ENCODE measurements around the gene ARSA. TPM values are rescaled to one million over a fixed set of nuclear protein-coding genes. Genes with fewer than 3 reads are reported as not detected.
"Not testable (repeated sequence)": the region's sequence is repeated elsewhere in the genome, so short reads cannot be mapped to it uniquely, and the experiment has no call there.

ARSA gene
- total RNA-seq, 1 experiment from 2014 or later, result 43.8 TPM

GRCh38 chr22:50653256-50653655 is 25.3 kb upstream of the ARSA start:
- no peak for TF ChIP-seq SIN3A (IDR thresholded peaks at IDR 0.05; ENCODE audit: borderline replicate concordance, insufficient read depth, low read depth, low read length)
- no peak for TF ChIP-seq POLR2AphosphoS5 (IDR thresholded peaks at IDR 0.05; ENCODE audit: low read depth, low read length)
- in situ Hi-C loops (cut with HindIII; ENCODE audit: low pct_unique_long_range_greater_than_20kb, low sequenced_read_pairs), result no loop called here
- intact Hi-C loops (cut with micrococcal nuclease; ENCODE audit: unreplicated experiment), result no loop called here
- no peak for ATAC-seq
- H3K36me3 ChIP-seq (ENCODE audit: control insufficient read depth, insufficient read depth, low read length), result no peaks in the 10 kb centered on the region
- H3K9me3 ChIP-seq (ENCODE audit: control insufficient read depth, insufficient read depth, low read depth, low read length), result no peaks in the 10 kb centered on the region
- H3K27ac ChIP-seq (ENCODE audit: low read length), result no peak overlapping the region
- CTCF ChIA-PET, result no interaction called here
- no peaks in the 10 kb centered on the region for H3K27me3 ChIP-seq (ENCODE audit: control insufficient read depth, insufficient read depth, low read length)
- H3K4me1 ChIP-seq (ENCODE audit: control insufficient read depth, insufficient read depth, low read length), result no peaks in the 10 kb centered on the region
- no peak overlapping the region for H3K4me3 ChIP-seq (ENCODE audit: low read depth in 2 of 2, low read length in 2 of 2)
- POLR2A ChIA-PET, result no interaction called here
- no TSS peak for BruUV-seq (replicated peaks)
- no peak for DNase-seq (ENCODE audit: low read depth, low spot score)

DNA sequence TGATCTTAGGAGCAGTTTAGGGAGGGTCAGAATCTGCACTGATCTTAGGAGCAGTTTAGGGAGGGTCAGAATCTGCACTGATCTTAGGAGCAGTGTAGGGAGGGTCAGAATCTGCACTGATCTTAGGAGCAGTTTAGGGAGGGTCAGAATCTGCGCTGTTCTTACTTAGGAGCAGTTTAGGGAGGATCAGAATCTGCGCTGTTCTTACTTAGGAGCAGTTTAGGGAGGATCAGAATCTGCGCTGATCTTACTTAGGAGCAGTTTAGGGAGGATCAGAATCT is 15.8 kb upstream of the ARSA start:
- H3K4me3 ChIP-seq (ENCODE audit: low read depth in 2 of 2, low read length in 2 of 2); H3K27ac ChIP-seq (ENCODE audit: low read length); CTCF ChIA-PET; ATAC-seq; H3K4me1 ChIP-seq (ENCODE audit: control insufficient read depth, insufficient read depth, low read length); DNase-seq (ENCODE audit: low read depth, low spot score); H3K27me3 ChIP-seq (ENCODE audit: control insufficient read depth, insufficient read depth, low read length); intact Hi-C loops (cut with micrococcal nuclease; ENCODE audit: unreplicated experiment); POLR2A ChIA-PET; in situ Hi-C loops (cut with HindIII; ENCODE audit: low pct_unique_long_range_greater_than_20kb, low sequenced_read_pairs); H3K9me3 ChIP-seq (ENCODE audit: control insufficient read depth, insufficient read depth, low read depth, low read length); BruUV-seq (replicated peaks); H3K36me3 ChIP-seq (ENCODE audit: control insufficient read depth, insufficient read depth, low read length): not testable (repeated sequence)

DNA sequence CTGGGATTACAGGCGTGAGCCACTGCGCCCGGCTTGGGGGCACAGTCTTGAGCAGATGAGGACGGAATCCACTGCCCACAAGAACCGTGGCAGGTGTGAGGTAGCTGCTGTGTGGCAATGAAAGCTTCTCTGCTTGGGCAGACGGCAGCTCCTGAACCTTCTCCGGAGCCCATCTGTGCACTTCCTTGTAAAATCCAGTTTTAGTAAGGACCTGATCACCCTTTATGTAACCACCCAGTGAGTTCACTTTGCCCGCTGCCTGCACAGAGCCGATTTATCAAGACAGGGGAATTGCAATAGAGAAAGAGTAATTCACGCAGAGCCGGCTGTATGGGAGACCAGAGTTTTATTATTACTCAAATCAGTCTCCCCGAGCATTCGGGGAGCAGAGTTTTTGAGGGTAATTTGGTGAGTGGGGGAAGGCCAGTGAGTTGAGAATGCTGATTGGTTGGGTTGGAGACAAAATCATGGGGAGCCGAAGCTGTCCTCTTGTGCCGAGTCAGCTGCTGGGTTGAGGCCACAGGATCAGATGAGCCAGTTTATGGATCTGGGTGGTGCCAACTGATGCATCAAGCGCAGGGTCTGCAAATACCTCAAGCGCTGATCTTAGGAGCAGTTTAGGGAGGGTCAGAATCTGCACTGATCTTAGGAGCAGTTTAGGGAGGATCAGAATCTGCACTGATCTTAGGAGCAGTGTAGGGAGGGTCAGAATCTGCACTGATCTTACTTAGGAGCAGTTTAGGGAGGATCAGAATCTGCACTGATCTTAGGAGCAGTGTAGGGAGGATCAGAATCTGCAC is 15.3 kb upstream of the ARSA start:
- H3K36me3 ChIP-seq (ENCODE audit: control insufficient read depth, insufficient read depth, low read length); POLR2A ChIA-PET; H3K9me3 ChIP-seq (ENCODE audit: control insufficient read depth, insufficient read depth, low read depth, low read length); intact Hi-C loops (cut with micrococcal nuclease; ENCODE audit: unreplicated experiment); DNase-seq (ENCODE audit: low read depth, low spot score); H3K4me3 ChIP-seq (ENCODE audit: low read depth in 2 of 2, low read length in 2 of 2); in situ Hi-C loops (cut with HindIII; ENCODE audit: low pct_unique_long_range_greater_than_20kb, low sequenced_read_pairs); CTCF ChIA-PET; BruUV-seq (replicated peaks); ATAC-seq; H3K27ac ChIP-seq (ENCODE audit: low read length); H3K4me1 ChIP-seq (ENCODE audit: control insufficient read depth, insufficient read depth, low read length); H3K27me3 ChIP-seq (ENCODE audit: control insufficient read depth, insufficient read depth, low read length): not testable (repeated sequence)

DNA sequence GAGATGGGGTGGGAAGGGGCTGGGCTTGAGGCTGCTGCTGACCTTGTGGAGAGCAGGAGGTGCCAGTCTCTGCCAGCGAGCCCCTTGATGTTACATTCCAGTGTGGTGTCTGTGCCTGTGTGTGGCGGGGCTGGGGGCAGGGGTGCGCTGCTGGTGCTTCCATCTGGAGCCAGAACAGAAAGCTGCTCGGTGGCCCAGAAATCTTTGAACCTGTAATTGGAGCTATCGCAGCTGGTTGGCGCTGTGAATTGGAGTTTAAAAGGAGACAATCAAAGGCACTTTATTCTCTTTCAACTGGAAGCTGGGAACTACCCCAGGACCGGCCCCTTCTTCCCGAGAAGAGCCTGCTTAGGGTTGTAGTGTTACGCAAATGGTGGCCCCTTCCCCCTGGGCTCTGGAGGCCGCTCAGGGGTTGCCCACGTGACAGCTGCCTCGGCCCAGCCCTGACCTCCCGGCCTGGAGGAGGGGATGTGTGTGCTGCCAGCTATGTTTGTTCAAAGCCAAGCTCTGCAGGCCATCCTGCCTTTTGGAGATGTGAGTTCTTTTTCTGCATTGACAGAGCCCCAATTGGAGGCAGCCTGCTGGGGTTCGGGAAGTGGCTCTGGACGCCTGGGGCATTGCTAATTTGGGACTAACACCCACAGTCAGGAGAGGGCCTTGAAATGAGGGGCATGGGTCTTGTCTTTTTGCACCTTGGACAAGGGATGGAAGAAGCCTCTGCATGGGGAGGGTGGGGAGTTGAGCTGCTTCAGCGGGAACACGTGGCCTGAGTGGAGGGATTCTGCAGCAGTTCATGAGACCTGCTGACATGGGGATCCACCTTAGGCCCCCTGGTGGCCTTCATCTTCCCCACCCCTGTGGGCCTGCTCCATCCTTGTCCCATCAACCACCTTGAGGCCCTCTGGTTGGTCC is 14.0 kb upstream of the ARSA start:
- Histone ChIP-seq H3K27ac (ENCODE audit: low read length) (no peak overlapping the region), H3K27me3 (ENCODE audit: control insufficient read depth, insufficient read depth, low read length) (peaks cover 2% of the 10 kb centered on the region), H3K9me3 (ENCODE audit: control insufficient read depth, insufficient read depth, low read depth, low read length) (no peaks in the 10 kb centered on the region), H3K36me3 (ENCODE audit: control insufficient read depth, insufficient read depth, low read length) (no peaks in the 10 kb centered on the region), H3K4me1 (ENCODE audit: control insufficient read depth, insufficient read depth, low read length) (no peaks in the 10 kb centered on the region), H3K4me3 (ENCODE audit: low read depth in 2 of 2, low read length in 2 of 2) (no peak overlapping the region)
- TF ChIP-seq CTCF (IDR thresholded peaks at IDR 0.05) (no peak), TCF7L2 (IDR thresholded peaks at IDR 0.05; ENCODE audit: low read depth, low read length) (no peak), POLR2AphosphoS5 (IDR thresholded peaks at IDR 0.05; ENCODE audit: low read depth, low read length) (no peak), SIN3A (IDR thresholded peaks at IDR 0.05; ENCODE audit: borderline replicate concordance, insufficient read depth, low read depth, low read length) (no peak)
- TF ChIP-seq, protein P1, sequence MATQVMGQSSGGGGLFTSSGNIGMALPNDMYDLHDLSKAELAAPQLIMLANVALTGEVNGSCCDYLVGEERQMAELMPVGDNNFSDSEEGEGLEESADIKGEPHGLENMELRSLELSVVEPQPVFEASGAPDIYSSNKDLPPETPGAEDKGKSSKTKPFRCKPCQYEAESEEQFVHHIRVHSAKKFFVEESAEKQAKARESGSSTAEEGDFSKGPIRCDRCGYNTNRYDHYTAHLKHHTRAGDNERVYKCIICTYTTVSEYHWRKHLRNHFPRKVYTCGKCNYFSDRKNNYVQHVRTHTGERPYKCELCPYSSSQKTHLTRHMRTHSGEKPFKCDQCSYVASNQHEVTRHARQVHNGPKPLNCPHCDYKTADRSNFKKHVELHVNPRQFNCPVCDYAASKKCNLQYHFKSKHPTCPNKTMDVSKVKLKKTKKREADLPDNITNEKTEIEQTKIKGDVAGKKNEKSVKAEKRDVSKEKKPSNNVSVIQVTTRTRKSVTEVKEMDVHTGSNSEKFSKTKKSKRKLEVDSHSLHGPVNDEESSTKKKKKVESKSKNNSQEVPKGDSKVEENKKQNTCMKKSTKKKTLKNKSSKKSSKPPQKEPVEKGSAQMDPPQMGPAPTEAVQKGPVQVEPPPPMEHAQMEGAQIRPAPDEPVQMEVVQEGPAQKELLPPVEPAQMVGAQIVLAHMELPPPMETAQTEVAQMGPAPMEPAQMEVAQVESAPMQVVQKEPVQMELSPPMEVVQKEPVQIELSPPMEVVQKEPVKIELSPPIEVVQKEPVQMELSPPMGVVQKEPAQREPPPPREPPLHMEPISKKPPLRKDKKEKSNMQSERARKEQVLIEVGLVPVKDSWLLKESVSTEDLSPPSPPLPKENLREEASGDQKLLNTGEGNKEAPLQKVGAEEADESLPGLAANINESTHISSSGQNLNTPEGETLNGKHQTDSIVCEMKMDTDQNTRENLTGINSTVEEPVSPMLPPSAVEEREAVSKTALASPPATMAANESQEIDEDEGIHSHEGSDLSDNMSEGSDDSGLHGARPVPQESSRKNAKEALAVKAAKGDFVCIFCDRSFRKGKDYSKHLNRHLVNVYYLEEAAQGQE (IDR thresholded peaks at IDR 0.05; ENCODE audit: insufficient read depth in 1 of 2, low read depth in 2 of 2, low read length in 1 of 2), result no peak
- BruUV-seq (replicated peaks), result no TSS peak
- ATAC-seq (no peak), DNase-seq (ENCODE audit: low read depth, low spot score) (no peak)
- POLR2A ChIA-PET, result no interaction called here
- intact Hi-C loops (cut with micrococcal nuclease; ENCODE audit: unreplicated experiment) (no loop called here), in situ Hi-C loops (cut with HindIII; ENCODE audit: low pct_unique_long_range_greater_than_20kb, low sequenced_read_pairs) (no loop called here)
- CTCF ChIA-PET, result interaction anchor here (0.5 to 0.6 kb wide), 2 partner anchors 10 to 22 kb away, joined by 6 to 10 read pairs; no protein-coding TSS in a partner anchor
